GM12878 (cell line): Measurements from ENCODE around the gene CCDC106.

Experiments
- CHD2 ChIP-seq: IDR thresholded peaks from 2 replicates; pipeline ENCODE4 v1.6.1; 2011; ENCODE audit warnings: low read depth, low read length, improper control_type of control experiment, borderline replicate concordance
- CUX1 ChIP-seq: IDR thresholded peaks from 2 replicates; pipeline ENCODE4 v1.6.1; 2012; ENCODE audit warnings: improper control_type of control experiment, low read depth, low read length; ENCODE audit not compliant: insufficient replicate concordance
- PML ChIP-seq: IDR thresholded peaks from 2 replicates; pipeline ENCODE4 v1.6.1; 2012; ENCODE audit warnings: low read length, inconsistent platforms
- POLR2AphosphoS5 ChIP-seq: IDR thresholded peaks from 2 replicates; pipeline ENCODE4 v1.6.1; 2011; ENCODE audit warnings: mild to moderate bottlenecking, low read length, inconsistent platforms
- RAD51 ChIP-seq: fragments of 450-650 bp; IDR thresholded peaks from 2 replicates; pipeline ENCODE4 v1.6.1; 2016; ENCODE audit warnings: moderate library complexity, mild to moderate bottlenecking, inconsistent platforms
- SREBF1 ChIP-seq: IDR thresholded peaks from 2 replicates; pipeline ENCODE4 v1.6.1; 2012; ENCODE audit warnings: mild to moderate bottlenecking, low read length
- TAF1 ChIP-seq: IDR thresholded peaks from 2 replicates; pipeline ENCODE4 v1.6.1; 2011; ENCODE audit warnings: mild to moderate bottlenecking, low read depth, low read length, borderline replicate concordance
- TBL1XR1 ChIP-seq: IDR thresholded peaks from 2 replicates; pipeline ENCODE4 v1.6.1; 2012; ENCODE audit warnings: low read depth, low read length, improper control_type of control experiment
- ZBED1 ChIP-seq: IDR thresholded peaks from 2 replicates; pipeline ENCODE4 v1.6.1; 2016; ENCODE audit warnings: borderline replicate concordance
- TF ChIP-seq, protein P1 (sequence below): fragments of 450-650 bp; IDR thresholded peaks from 2 replicates; pipeline ENCODE4 v1.6.1; 2017; ENCODE audit warnings: antibody characterized with exemption, mild to moderate bottlenecking, moderate library complexity
- TF ChIP-seq, protein P2 (sequence below), 3 experiments: IDR thresholded peaks in 2 of 3; conservative IDR thresholded peaks in 1 of 3; 2 replicates each; pipeline ENCODE4 v1.5.1; 2011; ENCODE audit warnings: low read depth in 3 of 3, low read length in 3 of 3, mild to moderate bottlenecking in 3 of 3, control low read depth in 2 of 3, moderate library complexity in 2 of 3, inconsistent platforms in 1 of 3, mixed read lengths in 1 of 3; ENCODE audit not compliant: control insufficient read depth in 2 of 3, insufficient read depth in 1 of 3; ENCODE audit errors: extremely low read depth in 1 of 3

GRCh38 chr19:55695511-55696290 is 47.7 kb downstream of the CCDC106 start:
- TF ChIP-seq TAF1 (no peak), RAD51 (no peak), POLR2AphosphoS5 (no peak; the same call in 1 of the 2 replicates), PML (no peak), TBL1XR1 (no peak), SREBF1 (no peak), CUX1 (no peak), ZBED1 (no peak), CHD2 (no peak)
- TF ChIP-seq, protein P1, sequence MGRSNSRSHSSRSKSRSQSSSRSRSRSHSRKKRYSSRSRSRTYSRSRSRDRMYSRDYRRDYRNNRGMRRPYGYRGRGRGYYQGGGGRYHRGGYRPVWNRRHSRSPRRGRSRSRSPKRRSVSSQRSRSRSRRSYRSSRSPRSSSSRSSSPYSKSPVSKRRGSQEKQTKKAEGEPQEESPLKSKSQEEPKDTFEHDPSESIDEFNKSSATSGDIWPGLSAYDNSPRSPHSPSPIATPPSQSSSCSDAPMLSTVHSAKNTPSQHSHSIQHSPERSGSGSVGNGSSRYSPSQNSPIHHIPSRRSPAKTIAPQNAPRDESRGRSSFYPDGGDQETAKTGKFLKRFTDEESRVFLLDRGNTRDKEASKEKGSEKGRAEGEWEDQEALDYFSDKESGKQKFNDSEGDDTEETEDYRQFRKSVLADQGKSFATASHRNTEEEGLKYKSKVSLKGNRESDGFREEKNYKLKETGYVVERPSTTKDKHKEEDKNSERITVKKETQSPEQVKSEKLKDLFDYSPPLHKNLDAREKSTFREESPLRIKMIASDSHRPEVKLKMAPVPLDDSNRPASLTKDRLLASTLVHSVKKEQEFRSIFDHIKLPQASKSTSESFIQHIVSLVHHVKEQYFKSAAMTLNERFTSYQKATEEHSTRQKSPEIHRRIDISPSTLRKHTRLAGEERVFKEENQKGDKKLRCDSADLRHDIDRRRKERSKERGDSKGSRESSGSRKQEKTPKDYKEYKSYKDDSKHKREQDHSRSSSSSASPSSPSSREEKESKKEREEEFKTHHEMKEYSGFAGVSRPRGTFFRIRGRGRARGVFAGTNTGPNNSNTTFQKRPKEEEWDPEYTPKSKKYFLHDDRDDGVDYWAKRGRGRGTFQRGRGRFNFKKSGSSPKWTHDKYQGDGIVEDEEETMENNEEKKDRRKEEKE, result no peak
- TF ChIP-seq, protein P2, sequence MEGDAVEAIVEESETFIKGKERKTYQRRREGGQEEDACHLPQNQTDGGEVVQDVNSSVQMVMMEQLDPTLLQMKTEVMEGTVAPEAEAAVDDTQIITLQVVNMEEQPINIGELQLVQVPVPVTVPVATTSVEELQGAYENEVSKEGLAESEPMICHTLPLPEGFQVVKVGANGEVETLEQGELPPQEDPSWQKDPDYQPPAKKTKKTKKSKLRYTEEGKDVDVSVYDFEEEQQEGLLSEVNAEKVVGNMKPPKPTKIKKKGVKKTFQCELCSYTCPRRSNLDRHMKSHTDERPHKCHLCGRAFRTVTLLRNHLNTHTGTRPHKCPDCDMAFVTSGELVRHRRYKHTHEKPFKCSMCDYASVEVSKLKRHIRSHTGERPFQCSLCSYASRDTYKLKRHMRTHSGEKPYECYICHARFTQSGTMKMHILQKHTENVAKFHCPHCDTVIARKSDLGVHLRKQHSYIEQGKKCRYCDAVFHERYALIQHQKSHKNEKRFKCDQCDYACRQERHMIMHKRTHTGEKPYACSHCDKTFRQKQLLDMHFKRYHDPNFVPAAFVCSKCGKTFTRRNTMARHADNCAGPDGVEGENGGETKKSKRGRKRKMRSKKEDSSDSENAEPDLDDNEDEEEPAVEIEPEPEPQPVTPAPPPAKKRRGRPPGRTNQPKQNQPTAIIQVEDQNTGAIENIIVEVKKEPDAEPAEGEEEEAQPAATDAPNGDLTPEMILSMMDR (IDR thresholded peaks at IDR 0.05 in 2 of 3, conservative IDR thresholded peaks at IDR 0.05 in 1 of 3; ENCODE audit: control insufficient read depth in 2 of 3, extremely low read depth in 1 of 3, insufficient read depth in 1 of 3, low read depth in 3 of 3, low read length in 3 of 3), result no peak
